ENCODE measurements around the gene ANKRD42.

The ANKRD42 gene

DNA sequence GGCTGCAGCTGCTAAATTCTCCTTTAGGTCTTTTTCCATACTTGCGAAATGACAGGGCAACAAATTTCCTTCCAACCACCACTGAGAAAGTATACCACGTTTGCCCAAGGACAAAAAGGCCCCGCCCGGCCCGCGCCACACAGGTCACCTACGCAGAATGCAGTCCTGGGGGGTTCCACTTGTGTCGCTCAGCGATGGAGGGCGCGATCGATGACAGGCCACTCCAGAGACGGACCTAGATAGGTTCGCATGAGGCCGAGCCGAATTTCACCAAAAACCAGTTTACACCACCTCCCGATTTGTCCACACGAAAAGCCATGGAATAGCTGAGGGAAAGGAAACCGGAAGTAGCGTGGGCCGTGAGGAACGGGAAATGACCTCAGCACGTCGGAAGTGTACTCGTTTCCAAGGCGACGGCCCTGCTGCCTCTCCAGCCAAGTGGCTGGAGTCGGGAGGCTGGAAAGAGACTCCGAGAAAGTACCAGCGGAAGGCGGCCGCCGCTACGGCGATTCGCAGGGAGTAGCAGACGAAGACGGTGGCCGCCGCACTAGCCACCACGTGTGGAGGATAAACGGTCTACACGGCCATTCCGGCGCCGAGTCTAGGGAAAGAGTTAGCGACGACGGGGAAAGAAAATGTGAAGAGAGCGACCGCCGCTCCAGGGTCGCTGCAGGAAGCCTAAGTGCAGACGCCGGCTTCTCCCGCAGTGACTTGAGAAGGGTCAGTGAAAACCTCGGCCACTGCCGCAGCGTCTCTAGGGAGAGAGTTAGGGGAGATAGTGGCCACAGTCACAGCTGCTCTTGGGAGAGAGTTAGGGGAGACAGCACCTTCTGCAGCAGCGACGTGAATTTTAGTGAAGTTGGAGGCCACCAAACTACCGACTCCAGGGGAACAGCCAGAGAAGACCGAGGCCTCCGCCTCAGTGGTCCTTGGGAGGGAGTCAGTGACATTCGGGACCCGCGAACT, at the start of gene ANKRD42:
Gene ANKRD42, plus strand, starts transcription at position 398 of the 966 bp plus-strand sequence. CDS start 959 bp downstream, outside the sequence.
- peak; percentile 64 to 71 (median 71) for DNase-seq (ENCODE audit: low read depth in 2 of 3, low spot score in 2 of 3)

GRCh38 chr11:83147895-83148294, 45.6 kb upstream of the ANKRD42 start:
- DNase-seq (ENCODE audit: low read depth in 2 of 3, low spot score in 2 of 3) = no peak

DNA sequence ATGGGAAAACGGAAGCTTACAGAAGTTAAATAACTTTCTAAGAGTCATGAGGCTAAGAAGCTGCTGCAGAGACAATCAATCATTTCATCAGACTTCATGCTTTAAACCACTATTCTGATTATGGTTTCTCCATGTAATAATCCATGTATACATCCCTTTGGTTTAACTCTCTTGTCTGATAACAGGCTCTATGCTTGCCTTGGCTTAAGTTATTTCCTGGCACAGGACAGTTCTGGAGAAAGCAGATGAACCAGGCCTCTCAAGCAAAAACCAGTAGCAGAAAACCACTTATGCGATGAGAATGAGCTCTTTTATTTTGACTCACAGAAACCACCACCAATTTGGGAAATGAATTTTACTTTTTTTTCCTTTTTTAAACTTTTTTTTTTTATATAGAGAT, 43.1 kb upstream of the ANKRD42 start:
- no peak for DNase-seq (ENCODE audit: low read depth in 2 of 3, low spot score in 2 of 3)

DNA sequence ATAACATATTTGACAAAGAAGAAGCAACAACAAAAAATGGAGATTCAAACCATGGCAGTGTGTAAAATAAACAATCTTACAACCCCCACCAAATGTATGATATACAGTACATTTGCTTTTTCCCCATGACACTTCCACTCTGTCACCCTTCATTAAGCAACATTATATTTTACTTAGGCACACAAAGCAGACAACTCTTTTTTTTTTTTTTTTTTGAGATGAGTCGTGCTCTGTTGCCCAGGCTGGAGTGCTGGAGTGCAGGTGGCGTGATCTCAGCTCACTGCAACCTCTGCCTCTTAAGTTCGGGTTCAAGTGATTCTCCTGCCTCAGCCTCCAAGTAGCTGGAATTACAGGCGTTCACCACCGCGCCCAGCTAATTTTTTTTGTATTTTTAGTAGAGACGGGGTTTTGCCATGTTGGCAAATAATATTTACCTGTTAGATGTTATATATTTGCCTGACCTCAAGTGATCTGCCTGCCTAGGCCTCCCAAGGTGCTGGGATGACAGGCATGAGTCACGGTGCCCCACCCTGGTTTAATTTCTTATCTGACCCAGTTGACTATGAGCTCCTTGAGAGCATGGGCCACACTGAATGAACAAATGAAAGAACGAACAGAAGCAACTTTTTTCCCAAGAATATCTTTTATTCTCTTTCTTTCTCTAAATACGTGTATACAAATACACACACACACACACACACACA, 42.1 kb upstream of the ANKRD42 start:
- no peak for DNase-seq (ENCODE audit: low read depth in 2 of 3, low spot score in 2 of 3)

DNA sequence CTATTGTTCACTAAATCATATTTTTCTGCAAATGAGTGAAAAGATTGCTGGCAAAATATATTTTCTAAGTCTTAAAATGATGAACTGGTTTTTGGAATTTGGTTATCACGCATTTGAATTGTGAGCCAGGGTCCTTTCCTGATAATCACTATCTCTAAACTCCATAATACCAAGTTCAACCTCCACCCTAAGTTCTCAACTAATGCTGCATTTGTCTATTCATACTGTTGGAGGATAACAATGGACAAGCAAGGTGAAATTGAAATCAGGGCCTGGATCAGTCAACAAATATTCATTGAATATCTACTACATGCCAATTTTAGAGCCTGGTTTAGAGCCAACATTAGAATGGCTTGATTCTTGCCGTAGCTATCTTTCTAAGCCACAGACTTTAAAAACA, 41.2 kb upstream of the ANKRD42 start:
- DNase-seq (ENCODE audit: low read depth in 2 of 3, low spot score in 2 of 3) = no peak

- DNase-seq (ENCODE audit: low read depth in 2 of 3, low spot score in 2 of 3) = no peak
These were observed 39.7 kb upstream of the ANKRD42 start for GRCh38 chr11:83153764-83154163.

DNA sequence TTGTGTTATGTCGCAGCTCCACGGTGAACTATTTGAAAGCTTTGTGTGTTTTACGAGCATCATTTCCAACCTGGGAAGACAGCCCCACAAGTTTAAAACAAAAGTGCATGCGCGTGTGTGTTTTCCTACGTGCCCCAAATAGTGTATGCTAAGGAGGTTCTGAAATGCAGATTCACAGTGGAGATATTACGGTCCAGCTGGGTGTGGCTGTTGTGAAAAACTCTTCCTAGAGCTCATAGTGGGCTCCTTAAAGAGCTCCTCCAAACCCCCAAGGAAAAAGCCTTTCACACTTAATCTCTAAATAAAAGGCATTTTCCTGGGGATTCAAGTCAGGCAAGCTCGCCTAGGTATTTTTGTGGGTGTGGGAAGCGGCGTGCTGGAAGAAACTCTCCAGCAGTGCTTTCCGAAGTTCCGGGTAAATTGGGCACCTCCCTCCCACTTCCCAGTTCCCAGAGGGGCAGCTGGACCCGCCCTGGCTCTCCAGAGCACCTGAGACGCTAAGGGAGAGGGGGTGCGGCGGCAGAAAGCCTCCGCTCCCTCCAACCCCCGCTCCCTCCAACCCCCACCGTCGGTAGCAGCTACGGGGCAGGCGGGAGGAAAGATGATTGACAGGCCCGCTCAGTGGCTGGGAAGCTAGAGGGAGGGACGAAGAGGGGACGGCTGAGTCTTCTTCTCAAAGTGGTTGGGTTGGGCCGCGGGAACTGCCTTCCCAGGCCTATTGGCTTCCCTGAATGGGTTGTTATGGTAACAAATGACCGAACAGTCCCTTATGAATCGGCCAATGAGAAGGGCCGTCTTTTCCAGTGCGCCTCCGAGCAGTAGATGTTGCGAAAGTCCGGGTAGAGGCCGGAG, 37.1 kb upstream of the ANKRD42 start:
- DNase-seq (ENCODE audit: low read depth in 2 of 3, low spot score in 2 of 3) = peak in 2 of 3 experiments; percentile 81 to 90

- peak in 2 of 3 experiments; percentile 82 to 91 for DNase-seq (ENCODE audit: low read depth in 2 of 3, low spot score in 2 of 3)
These were observed 36.4 kb upstream of the ANKRD42 start, which contains the start of gene PCF11 for GRCh38 chr11:83156996-83157593. Gene PCF11 (plus strand): TSS chr11:83157131. CDS start chr11:83157440, 309 bp downstream.

DNA sequence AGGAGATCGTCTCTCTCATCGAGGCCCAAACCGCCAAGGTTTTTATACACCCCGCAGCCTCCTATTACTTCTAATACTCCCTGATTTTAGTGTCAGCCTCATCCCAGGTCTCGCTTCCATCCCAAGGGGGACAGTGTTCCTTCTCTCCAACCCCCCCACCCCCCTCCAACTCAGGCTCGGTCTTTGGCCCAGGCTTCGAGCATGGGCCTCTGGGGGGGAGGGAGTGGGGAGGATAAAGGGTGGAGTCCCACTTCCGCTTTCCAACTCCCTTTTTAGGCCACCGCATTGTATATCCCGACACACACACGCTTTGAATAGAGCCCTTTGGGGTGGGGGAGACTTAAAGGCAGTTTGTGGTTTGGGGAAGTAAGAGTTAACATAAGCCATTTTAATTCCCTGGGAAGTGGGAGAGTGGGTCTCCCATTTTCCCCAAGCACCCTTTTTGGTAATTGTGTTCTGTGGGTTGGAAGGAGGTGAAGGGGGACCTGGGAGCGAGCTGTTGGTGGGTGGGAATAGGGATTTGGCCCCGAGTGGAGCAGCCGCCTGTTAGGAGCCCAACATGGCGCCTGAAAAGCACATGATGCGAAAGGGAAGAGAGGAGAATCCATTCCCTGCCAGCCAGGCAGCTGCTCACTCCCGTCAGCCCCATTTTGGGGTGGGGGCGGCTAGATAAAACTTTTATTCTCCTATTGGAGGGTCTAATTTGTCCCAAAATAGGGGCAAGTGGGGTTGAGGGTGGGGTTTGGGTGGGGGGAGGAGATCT, 35.7 kb upstream of the ANKRD42 start:
- peak; percentile 10 to 33 (median 27) for DNase-seq (ENCODE audit: low read depth in 2 of 3, low spot score in 2 of 3)

- no peak for DNase-seq (ENCODE audit: low read depth in 2 of 3, low spot score in 2 of 3)
These were observed 35.1 kb upstream of the ANKRD42 start for GRCh38 chr11:83158357-83158786.

- DNase-seq (ENCODE audit: low read depth in 2 of 3, low spot score in 2 of 3) = no peak
These were observed 34.3 kb upstream of the ANKRD42 start for GRCh38 chr11:83158965-83159901.

- DNase-seq (ENCODE audit: low read depth in 2 of 3, low spot score in 2 of 3) = no peak
These were observed 33.3 kb upstream of the ANKRD42 start for GRCh38 chr11:83159902-83160865.

- DNase-seq (ENCODE audit: low read depth in 2 of 3, low spot score in 2 of 3) = no peak
These were observed 31.8 kb upstream of the ANKRD42 start for GRCh38 chr11:83161610-83162199.

DNA sequence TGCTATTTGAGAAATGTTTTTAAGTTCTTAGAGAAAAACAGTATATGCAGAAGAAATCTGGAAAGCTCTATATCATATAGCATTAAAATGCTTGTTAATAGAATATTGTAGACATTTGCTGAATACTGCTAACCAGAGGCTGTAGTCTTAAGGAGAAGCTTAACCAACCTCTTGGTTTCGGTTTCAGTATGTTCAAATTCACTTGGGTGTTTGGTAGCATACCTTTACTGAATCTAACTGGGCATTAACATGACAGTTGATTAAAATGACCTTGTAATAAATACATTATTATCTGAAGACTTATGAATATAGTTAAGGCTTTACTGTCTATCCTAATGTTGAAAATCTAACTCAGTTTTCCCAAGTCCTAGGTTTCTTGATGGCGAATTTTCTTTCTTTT, 31.1 kb upstream of the ANKRD42 start:
- no peak for DNase-seq (ENCODE audit: low read depth in 2 of 3, low spot score in 2 of 3)

GRCh38 chr11:83166193-83166866, 27.2 kb upstream of the ANKRD42 start:
- DNase-seq (ENCODE audit: low read depth in 2 of 3, low spot score in 2 of 3) = no peak

DNA sequence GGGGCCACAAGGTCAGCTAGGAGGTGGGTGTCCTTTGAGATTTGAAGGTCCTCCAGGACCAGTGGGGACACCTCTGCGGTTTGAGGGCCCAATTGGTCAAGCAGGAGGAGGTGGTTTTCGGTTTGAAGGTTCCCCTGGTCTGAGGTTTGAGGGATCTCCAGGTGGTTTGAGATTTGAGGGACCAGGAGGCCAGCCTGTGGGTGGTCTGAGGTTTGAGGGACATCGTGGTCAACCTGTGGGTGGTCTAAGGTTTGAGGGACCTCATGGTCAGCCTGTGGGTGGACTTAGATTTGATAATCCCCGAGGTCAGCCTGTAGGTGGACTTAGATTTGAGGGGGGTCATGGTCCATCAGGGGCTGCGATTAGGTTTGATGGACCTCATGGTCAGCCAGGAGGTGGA, 24.8 kb upstream of the ANKRD42 start:
- DNase-seq (ENCODE audit: low read depth in 2 of 3, low spot score in 2 of 3) = no peak

DNA sequence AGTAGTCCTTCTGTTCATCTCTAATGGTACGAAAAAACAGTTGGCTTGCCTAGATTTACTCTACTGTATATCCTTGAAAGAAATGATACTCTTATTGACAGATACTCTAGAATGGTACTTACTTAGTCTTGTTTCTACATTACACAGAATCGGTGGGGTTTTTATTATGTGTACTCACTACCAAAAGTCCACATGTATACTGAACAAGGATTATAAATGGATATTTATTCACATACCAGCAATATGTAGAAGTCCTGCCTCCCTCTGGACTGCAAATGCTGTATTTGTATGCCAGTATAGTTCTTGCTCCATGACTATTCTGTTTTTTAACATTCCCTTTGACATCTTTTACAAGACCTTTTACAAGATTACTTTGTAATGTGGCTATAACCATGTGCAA, 22.6 kb upstream of the ANKRD42 start:
- no peak for DNase-seq (ENCODE audit: low read depth in 2 of 3, low spot score in 2 of 3)

Data from activated CD8-positive, alpha-beta memory T cell treated with anti-CD3 and anti-CD28 coated beads for 48 hours (primary cell).